WTC11 (cell line): ENCODE data around the gene ZFC3H1. TPM values are rescaled to one million over a fixed set of nuclear protein-coding genes. Genes with fewer than 3 reads are reported as not detected.

Source experiments
- ATF3 ChIP-seq: sonication (generic); formaldehyde crosslinking; conservative IDR thresholded peaks from 2 replicates; pipeline ENCODE4 v1.8.1; 2022; ENCODE audit warnings: mild to moderate bottlenecking, missing genetic modification reagents
- CREM ChIP-seq: sonication (generic); formaldehyde crosslinking; IDR thresholded peaks from 2 replicates; pipeline ENCODE4 v1.8.1; 2022; ENCODE audit warnings: mild to moderate bottlenecking, missing genetic modification reagents, moderate library complexity
- E2F4 ChIP-seq: sonication (generic); formaldehyde crosslinking; IDR thresholded peaks from 2 replicates; pipeline ENCODE4 v1.8.1; 2022; ENCODE audit warnings: low read depth, mild to moderate bottlenecking, moderate library complexity, missing genetic modification reagents, borderline replicate concordance
- ESRRA ChIP-seq: sonication (generic); formaldehyde crosslinking; IDR thresholded peaks from 2 replicates; pipeline ENCODE4 v1.8.1; 2022; ENCODE audit warnings: mild to moderate bottlenecking, missing genetic modification reagents, borderline replicate concordance
- ETV6 ChIP-seq: sonication (generic); formaldehyde crosslinking; IDR thresholded peaks from 2 replicates; pipeline ENCODE4 v1.8.1; 2022; ENCODE audit warnings: mild to moderate bottlenecking, missing genetic modification reagents
- FOXK1 ChIP-seq: sonication (generic); formaldehyde crosslinking; IDR thresholded peaks from 2 replicates; pipeline ENCODE4 v1.8.0; 2022; ENCODE audit warnings: mild to moderate bottlenecking, moderate library complexity, missing genetic modification reagents
- FOXP1 ChIP-seq: sonication (generic); formaldehyde crosslinking; IDR thresholded peaks from 2 replicates; pipeline ENCODE4 v1.8.0; 2022; ENCODE audit warnings: missing genetic modification reagents, mild to moderate bottlenecking, moderate library complexity, borderline replicate concordance
- GTF2I ChIP-seq: fragments of 250-450 bp; sonication (Bioruptor Pico); conservative IDR thresholded peaks from 2 replicates; pipeline ENCODE4 v1.4.0; 2021; ENCODE audit warnings: mild to moderate bottlenecking
- JUN ChIP-seq: sonication (generic); formaldehyde crosslinking; IDR thresholded peaks from 2 replicates; pipeline ENCODE4 v1.8.0; 2023; ENCODE audit warnings: mild to moderate bottlenecking, missing genetic modification reagents
- KAT7 ChIP-seq: sonication (generic); formaldehyde crosslinking; IDR thresholded peaks from 2 replicates; pipeline ENCODE4 v1.8.1; 2023; ENCODE audit warnings: missing genetic modification reagents, mild to moderate bottlenecking, borderline replicate concordance
- MYBL2 ChIP-seq: sonication (generic); formaldehyde crosslinking; IDR thresholded peaks from 2 replicates; pipeline ENCODE4 v1.8.1; 2023; ENCODE audit warnings: mild to moderate bottlenecking, moderate library complexity, missing genetic modification reagents
- NFATC4 ChIP-seq: fragments of 250-450 bp; sonication (Bioruptor Pico); IDR thresholded peaks from 2 replicates; pipeline ENCODE4 v1.9.0; 2021; ENCODE audit warnings: mild to moderate bottlenecking
- NR2C2 ChIP-seq: sonication (generic); formaldehyde crosslinking; IDR thresholded peaks from 2 replicates; pipeline ENCODE4 v1.8.0; 2022; ENCODE audit warnings: mild to moderate bottlenecking, missing genetic modification reagents
- OVOL2 ChIP-seq: fragments of 250-450 bp; sonication (Bioruptor Pico); IDR thresholded peaks from 2 replicates; pipeline ENCODE4 v1.9.0; 2021; ENCODE audit warnings: mild to moderate bottlenecking, borderline replicate concordance
- PRDM15 ChIP-seq: sonication (generic); formaldehyde crosslinking; IDR thresholded peaks from 2 replicates; pipeline ENCODE4 v1.8.0; 2022; ENCODE audit warnings: missing genetic modification reagents
- PRRX2 ChIP-seq: fragments of 250-450 bp; sonication (Bioruptor Pico); IDR thresholded peaks from 2 replicates; pipeline ENCODE4 v1.8.0; 2021; ENCODE audit warnings: mild to moderate bottlenecking
- SOX15 ChIP-seq: fragments of 250-450 bp; sonication (Bioruptor Pico); IDR thresholded peaks from 2 replicates; pipeline ENCODE4 v1.9.0; 2021; ENCODE audit warnings: mild to moderate bottlenecking
- STAT6 ChIP-seq: sonication (generic); formaldehyde crosslinking; conservative IDR thresholded peaks from 2 replicates; pipeline ENCODE4 v1.8.1; 2023; ENCODE audit warnings: mild to moderate bottlenecking, low read depth, missing genetic modification reagents, moderate library complexity
- TEAD1 ChIP-seq: sonication (generic); formaldehyde crosslinking; IDR thresholded peaks from 2 replicates; pipeline ENCODE4 v1.8.0; 2022; ENCODE audit warnings: mild to moderate bottlenecking, missing genetic modification reagents
- ZMAT4 ChIP-seq: fragments of 250-450 bp; sonication (Bioruptor Pico); IDR thresholded peaks from 2 replicates; pipeline ENCODE4 v1.9.0; 2021; ENCODE audit warnings: mild to moderate bottlenecking
- ZNF232 ChIP-seq: sonication (generic); formaldehyde crosslinking; IDR thresholded peaks from 2 replicates; pipeline ENCODE4 v1.8.0; 2022; ENCODE audit warnings: mild to moderate bottlenecking, missing genetic modification reagents
- ZNF423 ChIP-seq: fragments of 250-450 bp; sonication (Bioruptor Pico); IDR thresholded peaks from 2 replicates; pipeline ENCODE4 v2.1.2; 2022; ENCODE audit warnings: mild to moderate bottlenecking, moderate library complexity
- ZNF425 ChIP-seq: fragments of 250-450 bp; sonication (Bioruptor Pico); conservative IDR thresholded peaks from 2 replicates; pipeline ENCODE4 v1.9.0; 2021; ENCODE audit warnings: mild to moderate bottlenecking
- ZNF512 ChIP-seq: sonication (generic); formaldehyde crosslinking; IDR thresholded peaks from 2 replicates; pipeline ENCODE4 v1.8.1; 2022; ENCODE audit warnings: missing genetic modification reagents, borderline replicate concordance
- ZSCAN18 ChIP-seq: fragments of 250-450 bp; sonication (Bioruptor Pico); IDR thresholded peaks from 2 replicates; pipeline ENCODE4 v2.1.2; 2022; ENCODE audit warnings: mild to moderate bottlenecking, moderate library complexity
- total RNA-seq: library from RNA; stranded (reverse); gene quantifications from 3 replicates; pipeline ENCODE4 v1.2.3, GENCODE V29; 2021

The ZFC3H1 gene
- total RNA-seq, 1 experiment from 2014 or later, result 33.9 TPM

GRCh38 chr12:71663561-71664410 is at the start of gene ZFC3H1, which contains the start of gene THAP2 (continued):
- TF ChIP-seq KAT7 (CRISPR knock-in tag) (peak; percentile 65; the same call in 1 of the 2 replicates), NFATC4 (CRISPR knock-in tag) (no peak), ETV6 (CRISPR knock-in tag) (peak; percentile 49; the same call in 1 of the 2 replicates), JUN (CRISPR knock-in tag) (no peak), ZMAT4 (no peak), OVOL2 (CRISPR knock-in tag) (no peak), CREM (CRISPR knock-in tag) (peak; percentile 93), ZNF425 (CRISPR knock-in tag) (no peak), PRDM15 (no peak), ATF3 (CRISPR knock-in tag) (no peak), GTF2I (CRISPR knock-in tag) (no peak), FOXP1 (no peak), MYBL2 (CRISPR knock-in tag) (no peak; the same call in 1 of the 2 replicates), ZSCAN18 (no peak), ZNF512 (no peak), TEAD1 (no peak), ESRRA (CRISPR knock-in tag) (no peak), SOX15 (no peak), STAT6 (no peak), PRRX2 (CRISPR knock-in tag) (no peak), NR2C2 (CRISPR knock-in tag) (no peak), ZNF423 (CRISPR knock-in tag) (no peak), FOXK1 (peak; percentile 76), E2F4 (CRISPR knock-in tag) (no peak), ZNF232 (no peak)
